H54 (cell line): ENCODE measurements around the gene ATG7.
A peak's percentile ranks its signal among the peaks of the same experiment; 100 is the strongest.
"Not testable (repeated sequence)": the region's sequence is repeated elsewhere in the genome, so short reads cannot be mapped to it uniquely, and the experiment has no call there.

ENCODE experiments used
- DNase-seq: peaks from one replicate; pipeline ENCODE4 v3.0.0; 2011; ENCODE audit warnings: low spot score, mixed read lengths; ENCODE audit not compliant: insufficient read length
- FAIRE-seq: peaks from 3 replicates; lab custom pipeline; 2011; peaks lifted over from hg19 to GRCh38; lab: Jason Lieb, UNC
- POLR2A ChIP-seq: IDR thresholded peaks from 2 replicates; pipeline ENCODE4 v1.6.1; 2011; ENCODE audit warnings: low read depth, mild to moderate bottlenecking, low read length

Gene ATG7

GRCh38 chr3:11386465-11387113 lies 114.4 kb downstream of the ATG7 start:
- DNase-seq (no peak), FAIRE-seq (no peak)
- TF ChIP-seq POLR2A: no peak

- no peak for TF ChIP-seq POLR2A
- FAIRE-seq (no peak), DNase-seq (no peak)
Measured at GRCh38 chr3:11389386-11390268, 117.4 kb downstream of the ATG7 start.

- FAIRE-seq (no peak), DNase-seq (no peak)
- no peak for TF ChIP-seq POLR2A
Measured at GRCh38 chr3:11390411-11391131, 118.4 kb downstream of the ATG7 start.

GRCh38 chr3:11391174-11391879 lies 119.1 kb downstream of the ATG7 start:
- DNase-seq (no peak), FAIRE-seq (no peak)
- no peak for TF ChIP-seq POLR2A

GRCh38 chr3:11392014-11392859 lies 120.0 kb downstream of the ATG7 start:
- DNase-seq: peak; percentile 21
- TF ChIP-seq POLR2A: no peak
- FAIRE-seq: peak; percentile 36

GRCh38 chr3:11392860-11393114 lies 120.6 kb downstream of the ATG7 start:
- no peak for DNase-seq
- no peak for TF ChIP-seq POLR2A
- FAIRE-seq: no peak

- TF ChIP-seq POLR2A: no peak
- no peak for FAIRE-seq
- DNase-seq: no peak
Measured at GRCh38 chr3:11393401-11393800, 121.2 kb downstream of the ATG7 start.

- no peak for TF ChIP-seq POLR2A
- FAIRE-seq: no peak
- DNase-seq: no peak
Measured at GRCh38 chr3:11394392-11394791, 122.2 kb downstream of the ATG7 start.

GRCh38 chr3:11400213-11400612 lies 128.0 kb downstream of the ATG7 start:
- TF ChIP-seq POLR2A: no peak
- DNase-seq: no peak
- FAIRE-seq: no peak

GRCh38 chr3:11401434-11401833 lies 129.2 kb downstream of the ATG7 start:
- FAIRE-seq (peak; percentile 45), DNase-seq (no peak)

GRCh38 chr3:11405323-11405722 lies 133.1 kb downstream of the ATG7 start:
- no peak for FAIRE-seq
- TF ChIP-seq POLR2A: no peak
- DNase-seq: no peak

More at GRCh38 chr3:11401434-11401833, 129.2 kb downstream of the ATG7 start:
- no peak for TF ChIP-seq POLR2A

GRCh38 chr3:11407644-11408043 lies 135.4 kb downstream of the ATG7 start:
- DNase-seq (no peak), FAIRE-seq (no peak)
- no peak for TF ChIP-seq POLR2A

- not testable (repeated sequence) for DNase-seq, FAIRE-seq
Measured at GRCh38 chr3:11408324-11408859, 136.2 kb downstream of the ATG7 start.
